A549 (cell line): ENCODE measurements around the gene PPP4R2. TPM values are rescaled to one million over a fixed set of nuclear protein-coding genes. Genes with fewer than 3 reads are reported as not detected.

Experiments used
- ATAC-seq, 2 experiments: fragments of 200-7000 bp in 1 of 2; fragments of >200 bp in 1 of 2; cut with Nextera tagmentation in 1 of 2; cut with Tn5 transposase in 1 of 2; 3 replicates each; pipeline versions ENCODE4 v1.8.0 to v1.9.1; 2018 to 2020; ENCODE audit warnings: mild to moderate bottlenecking in 1 of 2, moderate library complexity in 1 of 2
- CTCF ChIA-PET: fragments of 300-600 bp; sonication (Branson Sonifier 250); formaldehyde crosslinking; extraction: SDS; loops from one replicate; lab custom pipeline; 2021; ENCODE audit warnings: antibody characterized with exemption, inconsistent platforms; lab: Yijun Ruan, JAX
- POLR2A ChIA-PET: fragments of 350-600 bp; formaldehyde crosslinking; extraction: SDS; loops from one replicate; lab custom pipeline; 2021; ENCODE audit warnings: antibody characterized with exemption, inconsistent platforms; lab: Yijun Ruan, JAX
- DNase-seq, 2 experiments: peaks; one replicate each; pipeline versions ENCODE4 v3.0.0 to v3.0.0-alpha.2; 2011 to 2016; ENCODE audit warnings: low read depth in 1 of 2, low spot score in 1 of 2
- FAIRE-seq: peaks from 2 replicates; lab custom pipeline; 2011; peaks lifted over from hg19 to GRCh38; lab: Jason Lieb, UNC
- H3K27ac ChIP-seq, 2 experiments: fragments of >200 bp; sonication (Bioruptor Twin); formaldehyde crosslinking; 3 replicates each; pipeline ENCODE4 v1.5.1; 2016 to 2017
- H3K4me1 ChIP-seq: fragments of >200 bp; sonication (Bioruptor Twin); formaldehyde crosslinking; 3 replicates; pipeline ENCODE4 v1.6.1; 2016
- H3K4me2 ChIP-seq: fragments of >200 bp; sonication (Bioruptor Twin); formaldehyde crosslinking; 3 replicates; pipeline ENCODE4 v1.6.1; 2016
- H3K4me3 ChIP-seq: fragments of >200 bp; sonication (Bioruptor Twin); formaldehyde crosslinking; 3 replicates; pipeline ENCODE4 v1.5.1; 2016
- H3K9me3 ChIP-seq: fragments of >200 bp; sonication (Bioruptor Twin); formaldehyde crosslinking; 3 replicates; pipeline ENCODE4 v1.6.1; 2016
- CBX2 ChIP-seq: fragments of 200-600 bp; sonication (generic); IDR thresholded peaks from 2 replicates; pipeline ENCODE4 v1.6.1; 2016; ENCODE audit warnings: low read depth, mild to moderate bottlenecking, borderline replicate concordance
- CTCF ChIP-seq: fragments of >200 bp; sonication (Bioruptor Twin); formaldehyde crosslinking; IDR thresholded peaks from 3 replicates; pipeline ENCODE4 v1.5.1; 2016
- EHF ChIP-seq: fragments of 250-450 bp; sonication (Bioruptor Pico); IDR thresholded peaks from 2 replicates; pipeline ENCODE4 v1.5.0; 2020; ENCODE audit warnings: mild to moderate bottlenecking
- EHMT2 ChIP-seq: fragments of 200-600 bp; sonication (generic); IDR thresholded peaks from 2 replicates; pipeline ENCODE4 v1.6.1; 2016; ENCODE audit warnings: antibody characterized with exemption, low read depth, mild to moderate bottlenecking, moderate library complexity
- ELK1 ChIP-seq: fragments of 150-350 bp; IDR thresholded peaks from 2 replicates; pipeline ENCODE4 v1.6.1; 2014; ENCODE audit warnings: low read depth, mild to moderate bottlenecking, low read length
- ESRRA ChIP-seq: fragments of 150-350 bp; IDR thresholded peaks from 2 replicates; pipeline ENCODE4 v1.6.1; 2014; ENCODE audit warnings: mild to moderate bottlenecking, low read length, borderline replicate concordance
- FOSB ChIP-seq: fragments of 250-450 bp; sonication (Bioruptor Pico); IDR thresholded peaks from 2 replicates; pipeline ENCODE4 v1.5.0; 2020; ENCODE audit warnings: mild to moderate bottlenecking, moderate library complexity
- FOXS1 ChIP-seq: fragments of 250-450 bp; sonication (Bioruptor Pico); IDR thresholded peaks from 2 replicates; pipeline ENCODE4 v1.5.0; 2020; ENCODE audit warnings: mild to moderate bottlenecking, moderate library complexity
- HMGXB4 ChIP-seq: fragments of 250-450 bp; sonication (Bioruptor Pico); IDR thresholded peaks from 2 replicates; pipeline ENCODE4 v1.5.0; 2021; ENCODE audit warnings: mild to moderate bottlenecking, moderate library complexity, borderline replicate concordance
- HOXB13 ChIP-seq: fragments of 250-450 bp; sonication (Bioruptor Pico); IDR thresholded peaks from 2 replicates; pipeline ENCODE4 v1.5.0; 2020; ENCODE audit warnings: low read depth, mild to moderate bottlenecking, moderate library complexity
- JUNB ChIP-seq: fragments of >200 bp; sonication (Bioruptor Twin); formaldehyde crosslinking; IDR thresholded peaks from 2 replicates; pipeline ENCODE4 v1.6.1; 2016
- KDM5A ChIP-seq: fragments of 200-600 bp; sonication (generic); IDR thresholded peaks from 2 replicates; pipeline ENCODE4 v1.6.1; 2016; ENCODE audit warnings: antibody characterized with exemption, mild to moderate bottlenecking
- MAX ChIP-seq: IDR thresholded peaks from 2 replicates; pipeline ENCODE4 v1.6.1; 2012
- MAZ ChIP-seq: fragments of 150-350 bp; IDR thresholded peaks from 2 replicates; pipeline ENCODE4 v1.6.1; 2014; ENCODE audit warnings: antibody characterized with exemption, low read depth, low read length, borderline replicate concordance
- NFE2L2 ChIP-seq: fragments of 150-350 bp; conservative IDR thresholded peaks from 2 replicates; pipeline ENCODE4 v1.6.1; 2014; ENCODE audit warnings: low read length
- NPAS2 ChIP-seq: fragments of 250-450 bp; sonication (Bioruptor Pico); IDR thresholded peaks from 2 replicates; pipeline ENCODE4 v1.8.0; 2022; ENCODE audit warnings: mild to moderate bottlenecking, moderate library complexity, borderline replicate concordance
- NR3C1 ChIP-seq: fragments of >200 bp; sonication (Bioruptor Twin); formaldehyde crosslinking; IDR thresholded peaks from 3 replicates; pipeline ENCODE4 v1.6.1; 2017
- RAD21 ChIP-seq, 2 experiments: fragments of >200 bp in 1 of 2; sonication (Bioruptor Twin) in 1 of 2; formaldehyde crosslinking in 1 of 2; IDR thresholded peaks in 1 of 2; conservative IDR thresholded peaks in 1 of 2; 2 replicates in 1 of 2; 3 replicates in 1 of 2; pipeline ENCODE4 v1.6.1; 2012 to 2018; ENCODE audit warnings: inconsistent platforms in 1 of 2
- RARB ChIP-seq: fragments of 250-450 bp; sonication (Bioruptor Pico); IDR thresholded peaks from 2 replicates; pipeline ENCODE4 v1.8.0; 2021; ENCODE audit warnings: mild to moderate bottlenecking, moderate library complexity
- REST ChIP-seq: fragments of 200-600 bp; sonication (generic); IDR thresholded peaks from 2 replicates; pipeline ENCODE4 v1.6.1; 2016; ENCODE audit warnings: antibody characterized with exemption, mild to moderate bottlenecking, moderate library complexity
- SMC3 ChIP-seq: fragments of >200 bp; sonication (Bioruptor Twin); formaldehyde crosslinking; IDR thresholded peaks from 3 replicates; pipeline ENCODE4 v1.6.1; 2018; ENCODE audit warnings: inconsistent platforms
- SREBF2 ChIP-seq: fragments of 450-650 bp; IDR thresholded peaks from 2 replicates; pipeline ENCODE4 v1.6.1; 2014; ENCODE audit warnings: mild to moderate bottlenecking, moderate library complexity
- TP53 ChIP-seq: fragments of 250-450 bp; sonication (Bioruptor Pico); IDR thresholded peaks from 2 replicates; pipeline ENCODE4 v1.5.0; 2021; ENCODE audit warnings: mild to moderate bottlenecking, moderate library complexity
- USF2 ChIP-seq: fragments of 450-650 bp; IDR thresholded peaks from 2 replicates; pipeline ENCODE4 v1.6.1; 2014; ENCODE audit warnings: antibody characterized with exemption
- ZC3H11A ChIP-seq: fragments of 450-650 bp; IDR thresholded peaks from 2 replicates; pipeline ENCODE4 v1.6.1; 2014; ENCODE audit warnings: antibody characterized with exemption, mild to moderate bottlenecking
- ZNF302 ChIP-seq: fragments of 250-450 bp; sonication (Bioruptor Pico); IDR thresholded peaks from 2 replicates; pipeline ENCODE4 v1.9.0; 2021; ENCODE audit warnings: inconsistent platforms, mild to moderate bottlenecking, moderate library complexity
- ZSCAN20 ChIP-seq: fragments of 250-450 bp; sonication (Bioruptor Pico); IDR thresholded peaks from 2 replicates; pipeline ENCODE4 v1.8.0; 2022; ENCODE audit warnings: mild to moderate bottlenecking, moderate library complexity
- WGBS: methylation state at CpG from one replicate; pipeline ENCODE4 v1.1.6; 2017; ENCODE audit errors: missing lambda C conversion rate; 5-methylcytosine and 5-hydroxymethylcytosine counted together
- polyA plus RNA-seq, 4 experiments: library from polyadenylated mRNA; depleted of rRNA in 3 of 4; stranded (reverse); fragments of >200 nt; fragmentation: RNase III in 1 of 4; extraction: RNeasy Plus Mini Kit Qiagen cat#74134 plus additional on column Dnase treatment in 1 of 4; gene quantifications; 2 replicates in 3 of 4; 3 replicates in 1 of 4; pipeline ENCODE4 v1.2.3, GENCODE V29; 2011 to 2017

Gene PPP4R2
- polyA plus RNA-seq, 2 of the 4 experiments (the other 2 are of a cell fraction), result 39.3 to 68.4 TPM

GRCh38 chr3:73052857-73053256, 56.2 kb downstream of the PPP4R2 start:
- H3K4me3 ChIP-seq, result no peak overlapping the region
- ATAC-seq (no peak), FAIRE-seq (no peak), DNase-seq (no peak)
- CTCF ChIA-PET, result no interaction called here
- WGBS, result 64% methylated on average over 2 of the region's 2 CpGs
- H3K4me1 ChIP-seq, result peaks cover 25% of the 10 kb centered on the region; the same call in 2 of the 3 replicates
- H3K4me2 ChIP-seq, result no peak overlapping the region
- TF ChIP-seq TP53 (no peak), CTCF (no peak), FOSB (CRISPR knock-in tag) (no peak), USF2 (no peak), ZSCAN20 (CRISPR knock-in tag) (no peak), NR3C1 (no peak), CBX2 (no peak), SREBF2 (no peak), ZNF302 (CRISPR knock-in tag) (no peak), ZC3H11A (no peak), EHF (CRISPR knock-in tag) (no peak), NFE2L2 (no peak), HMGXB4 (no peak), MAX (no peak), MAZ (no peak), RARB (CRISPR knock-in tag) (no peak), FOXS1 (CRISPR knock-in tag) (no peak), ESRRA (no peak), KDM5A (no peak), HOXB13 (CRISPR knock-in tag) (no peak)
- H3K27ac ChIP-seq, result no peak overlapping the region
- POLR2A ChIA-PET, result no interaction called here
- no peaks in the 10 kb centered on the region for H3K9me3 ChIP-seq

GRCh38 chr3:73055583-73055982, 59.0 kb downstream of the PPP4R2 start:
- CTCF ChIA-PET, result interaction anchor here (0.9 to 4.0 kb wide), 26 partner anchors 9 to 1325 kb away, joined by 3 to 42 read pairs (median 5); partner anchors contain the start of genes GXYLT2 and SHQ1
- Histone ChIP-seq H3K27ac (peak overlapping the region in 1 of 2 experiments; percentile 51; a peak in 3 of 6 replicates), H3K9me3 (no peaks in the 10 kb centered on the region), H3K4me3 (no peak overlapping the region), H3K4me2 (peak overlapping the region; percentile 49), H3K4me1 (peaks cover 30% of the 10 kb centered on the region; the same call in 2 of the 3 replicates)
- 41% methylated on average over 8 of the region's 8 CpGs for WGBS
- FAIRE-seq (no peak), ATAC-seq (peak; percentile 24 to 71; a peak in 3 of 6 replicates), DNase-seq (peak in 1 of 2 experiments; percentile 9)
- POLR2A ChIA-PET, result interaction anchor here (2.9 kb wide), 1 partner anchor 59 kb away, joined by 14 read pairs; the partner anchor contains the start of gene PPP4R2
- TF ChIP-seq ZC3H11A, result no peak
- TF ChIP-seq USF2, result no peak
- TF ChIP-seq NPAS2 (CRISPR knock-in tag), result no peak
- TF ChIP-seq JUNB, result no peak
- no peak for TF ChIP-seq ESRRA
- TF ChIP-seq ELK1, result no peak
- TF ChIP-seq MAX, result no peak
- no peak for TF ChIP-seq EHMT2
- TF ChIP-seq REST, result no peak
- no peak for TF ChIP-seq TP53
- TF ChIP-seq SMC3, result no peak
- no peak for TF ChIP-seq RAD21 (conservative IDR thresholded peaks at IDR 0.05 in 1 of 2, IDR thresholded peaks at IDR 0.05 in 1 of 2)
